Gastrocnemius medialis (tissue), 4 donors: ENCODE results near the gene CDK10.

Experiments
- POLR2A ChIP-seq, 2 donors: fragments of 450-650 bp; IDR thresholded peaks; one replicate each; pipeline ENCODE4 v1.6.1; 2017; ENCODE audit warnings: antibody characterized with exemption in 2 of 2, mild to moderate bottlenecking in 2 of 2, moderate library complexity in 2 of 2
- TF ChIP-seq, protein P1 (sequence below), 5 experiments: fragments of 450-650 bp in 3 of 5; fragments of 200-600 bp in 2 of 5; sonication (generic) in 2 of 5; IDR thresholded peaks in 4 of 5; conservative IDR thresholded peaks in 1 of 5; 1 replicate in 4 of 5; 2 replicates in 1 of 5; pipeline ENCODE4 v1.5.1; 2016 to 2019; ENCODE audit warnings: antibody characterized with exemption in 5 of 5, mild to moderate bottlenecking in 3 of 5, moderate library complexity in 3 of 5

DNA sequence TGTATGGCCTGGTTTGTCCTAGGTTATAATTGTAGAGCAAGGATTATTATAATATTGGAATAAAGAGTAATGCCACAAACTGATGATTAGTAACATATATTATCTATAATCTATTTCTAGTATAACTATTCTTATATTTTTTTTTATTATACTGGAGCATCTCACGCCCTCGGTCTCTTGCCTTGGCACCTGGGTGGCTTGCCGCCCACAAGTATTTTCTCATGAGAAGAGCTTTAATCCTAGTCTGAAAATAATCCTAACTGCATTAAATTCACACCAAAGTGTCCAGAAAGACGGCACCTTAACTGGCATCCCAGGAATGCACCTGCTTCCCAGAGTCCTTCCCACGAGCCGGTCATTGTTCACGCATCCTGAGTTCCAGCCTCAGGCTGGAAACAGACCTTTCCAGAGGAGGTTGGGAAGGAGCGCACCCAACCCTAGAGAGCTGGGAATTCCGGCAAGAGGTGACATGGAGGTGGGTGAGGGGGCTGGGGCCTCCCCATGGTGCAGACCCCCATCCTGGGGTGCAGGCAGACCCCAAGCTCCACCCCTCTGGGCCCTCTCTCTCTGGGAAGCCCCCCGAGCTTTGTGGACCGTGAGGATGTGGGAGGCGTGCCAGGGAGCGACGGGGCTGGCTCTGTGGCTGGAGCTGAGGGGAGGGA, 44.9 kb upstream of the CDK10 start:
- TF ChIP-seq, protein P1, sequence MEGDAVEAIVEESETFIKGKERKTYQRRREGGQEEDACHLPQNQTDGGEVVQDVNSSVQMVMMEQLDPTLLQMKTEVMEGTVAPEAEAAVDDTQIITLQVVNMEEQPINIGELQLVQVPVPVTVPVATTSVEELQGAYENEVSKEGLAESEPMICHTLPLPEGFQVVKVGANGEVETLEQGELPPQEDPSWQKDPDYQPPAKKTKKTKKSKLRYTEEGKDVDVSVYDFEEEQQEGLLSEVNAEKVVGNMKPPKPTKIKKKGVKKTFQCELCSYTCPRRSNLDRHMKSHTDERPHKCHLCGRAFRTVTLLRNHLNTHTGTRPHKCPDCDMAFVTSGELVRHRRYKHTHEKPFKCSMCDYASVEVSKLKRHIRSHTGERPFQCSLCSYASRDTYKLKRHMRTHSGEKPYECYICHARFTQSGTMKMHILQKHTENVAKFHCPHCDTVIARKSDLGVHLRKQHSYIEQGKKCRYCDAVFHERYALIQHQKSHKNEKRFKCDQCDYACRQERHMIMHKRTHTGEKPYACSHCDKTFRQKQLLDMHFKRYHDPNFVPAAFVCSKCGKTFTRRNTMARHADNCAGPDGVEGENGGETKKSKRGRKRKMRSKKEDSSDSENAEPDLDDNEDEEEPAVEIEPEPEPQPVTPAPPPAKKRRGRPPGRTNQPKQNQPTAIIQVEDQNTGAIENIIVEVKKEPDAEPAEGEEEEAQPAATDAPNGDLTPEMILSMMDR (IDR thresholded peaks at IDR 0.05 in 4 of 5, conservative IDR thresholded peaks at IDR 0.05 in 1 of 5) = no peak
- TF ChIP-seq POLR2A (IDR thresholded peaks at IDR 0.05) = no peak
